Right cardiac atrium (tissue), 5 donors: ENCODE measurements around the gene CAMSAP1. TPM values are rescaled to one million over a fixed set of nuclear protein-coding genes. Genes with fewer than 3 reads are reported as not detected.
"Not testable (repeated sequence)": the region's sequence is repeated elsewhere in the genome, so short reads cannot be mapped to it uniquely, and the experiment has no call there.

Experiments used
- ATAC-seq, 2 donors: fragments of 200-7000 bp; cut with Tn5 transposase; one replicate each; pipeline versions ENCODE4 v1.8.0 to v1.9.1; 2020; ENCODE audit warnings: moderate library complexity in 2 of 2, mild to moderate bottlenecking in 1 of 2
- DNase-seq, 3 donors: peaks; one replicate each; pipeline ENCODE4 v3.0.0-alpha.2; 2020
- H3K27ac ChIP-seq: one replicate; pipeline ENCODE4 v1.5.1; 2013; ENCODE audit warnings: mild to moderate bottlenecking, low read length, control low read depth, moderate library complexity
- H3K27me3 ChIP-seq: one replicate; pipeline ENCODE4 v1.6.1; 2013; ENCODE audit not compliant: control insufficient read depth, insufficient read depth
- H3K4me1 ChIP-seq: one replicate; pipeline ENCODE4 v1.6.1; 2013; ENCODE audit warnings: low read length; ENCODE audit not compliant: control insufficient read depth, insufficient read depth
- H3K4me3 ChIP-seq: one replicate; pipeline ENCODE4 v1.5.1; 2013; ENCODE audit warnings: low read length, control low read depth
- H3K9me3 ChIP-seq: one replicate; pipeline ENCODE4 v1.6.1; 2013; ENCODE audit warnings: low read length; ENCODE audit not compliant: control insufficient read depth
- WGBS: extraction: QIAGEN DNeasy Blood & Tissue Kit; methylation state at CpG from one replicate; pipeline ENCODE4 v1.1.7; 2013; 5-methylcytosine and 5-hydroxymethylcytosine counted together
- intact Hi-C, 4 donors: fragments of 100-400 bp; cut with DNase I; formaldehyde crosslinking; loops; one replicate each; pipeline versions ENCODE4 v1.11.0 to v1.14.0; 2022 to 2023
- polyA plus RNA-seq: library from polyadenylated mRNA; stranded (reverse); fragments of 200-250 nt; gene quantifications from one replicate; pipeline ENCODE4 v1.2.3, GENCODE V29; 2013
- total RNA-seq, 4 donors: library from RNA; stranded (reverse); fragmentation: NEBNext Ultra II Directional; extraction: Animal tissue kit (Norgen Biotek cat#: 25700); gene quantifications; one replicate each; pipeline ENCODE4 v1.2.1, GENCODE V29; 2021
- donor health status: healthy with polysubstance abuse.
- donor health status: DM: no; HTN: yes; CAD: no.
- donor health status: DM: no; HTN: no; CAD: no.
- donor health status: DM: no; HTN: yes; CAD: no; lungs with severe emphysema.
- donor health status: DM: yes; HTN: yes; CAD: no.

Gene CAMSAP1
- total and polyA plus RNA-seq, 5 donors: 10.0 to 22.8 (median 18.2) TPM

DNA sequence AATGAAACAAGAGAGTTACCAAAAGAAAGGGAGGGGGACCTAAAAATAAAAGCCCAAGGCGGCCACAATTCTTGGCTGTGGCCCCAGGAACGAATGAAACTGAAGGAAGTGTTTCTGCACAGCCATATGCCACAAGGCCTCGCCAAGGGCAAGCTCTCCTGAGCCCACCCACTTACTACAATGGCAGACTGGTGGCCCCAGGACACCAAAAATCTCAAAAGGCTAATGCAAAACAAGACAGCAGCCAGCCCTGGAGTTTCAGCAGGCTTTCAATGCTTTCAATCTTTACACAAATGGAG, 4.0 kb downstream of the CAMSAP1 start:
- Histone ChIP-seq H3K4me1 (peaks cover 7% of the 10 kb centered on the region), H3K27me3 (no peaks in the 10 kb centered on the region), H3K9me3 (no peaks in the 10 kb centered on the region), H3K4me3 (no peak overlapping the region), H3K27ac (no peak overlapping the region)
- no peak for DNase-seq
- ATAC-seq: no peak
- 42% methylated on average over 3 of the region's 3 CpGs for WGBS
- intact Hi-C loops: no loop called here

- 89% methylated on average over 12 of the region's 12 CpGs for WGBS
- no peak overlapping the region for H3K27ac ChIP-seq
- peaks cover 7% of the 10 kb centered on the region for H3K4me1 ChIP-seq
- H3K27me3 ChIP-seq: no peaks in the 10 kb centered on the region
- intact Hi-C loops: no loop called here
- ATAC-seq (no peak), DNase-seq (no peak)
- no peaks in the 10 kb centered on the region for H3K9me3 ChIP-seq
- H3K4me3 ChIP-seq: no peak overlapping the region
Measured at GRCh38 chr9:135902655-135903357, 4.5 kb downstream of the CAMSAP1 start.

DNA sequence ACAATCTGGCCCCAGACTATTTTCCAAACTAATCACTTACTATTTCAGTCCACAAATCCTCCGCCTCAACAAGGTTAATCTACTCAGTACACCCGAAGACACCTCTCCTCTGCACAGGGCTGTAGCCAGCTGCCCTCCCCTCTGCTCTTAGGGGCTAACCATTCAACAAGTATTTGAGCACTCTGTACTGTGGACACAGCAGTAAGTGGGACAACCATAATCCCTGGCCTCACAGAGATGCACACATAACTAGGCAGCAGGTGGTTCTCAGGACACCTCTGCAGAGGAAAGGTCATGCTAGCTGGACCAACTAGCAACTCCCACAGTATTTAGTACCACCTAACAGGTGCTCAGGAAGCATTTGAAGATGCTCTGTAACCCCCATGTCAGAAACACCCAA, 5.5 kb downstream of the CAMSAP1 start:
- Histone ChIP-seq H3K27me3 (no peaks in the 10 kb centered on the region), H3K27ac (no peak overlapping the region), H3K4me1 (peaks cover 7% of the 10 kb centered on the region), H3K9me3 (no peaks in the 10 kb centered on the region), H3K4me3 (no peak overlapping the region)
- no peak for ATAC-seq
- 86% methylated on average over 2 of the region's 2 CpGs for WGBS
- no peak for DNase-seq
- intact Hi-C loops: no loop called here

GRCh38 chr9:135901031-135901758, 6.2 kb downstream of the CAMSAP1 start:
- WGBS: 95% methylated on average over 9 of the region's 9 CpGs
- peaks cover 7% of the 10 kb centered on the region for H3K4me1 ChIP-seq
- no peak for DNase-seq
- ATAC-seq: no peak
- no peak overlapping the region for H3K4me3 ChIP-seq
- no peaks in the 10 kb centered on the region for H3K27me3 ChIP-seq
- no peaks in the 10 kb centered on the region for H3K9me3 ChIP-seq
- no peak overlapping the region for H3K27ac ChIP-seq
- intact Hi-C loops: no loop called here

- Histone ChIP-seq H3K4me3 (no peak overlapping the region), H3K27me3 (no peaks in the 10 kb centered on the region), H3K9me3 (no peaks in the 10 kb centered on the region), H3K4me1 (peaks cover 5% of the 10 kb centered on the region), H3K27ac (no peak overlapping the region)
- ATAC-seq: no peak
- DNase-seq: no peak
- 82% methylated on average over 11 of the region's 11 CpGs for WGBS
- intact Hi-C loops: no loop called here
Measured at GRCh38 chr9:135898634-135899407, 8.5 kb downstream of the CAMSAP1 start.

DNA sequence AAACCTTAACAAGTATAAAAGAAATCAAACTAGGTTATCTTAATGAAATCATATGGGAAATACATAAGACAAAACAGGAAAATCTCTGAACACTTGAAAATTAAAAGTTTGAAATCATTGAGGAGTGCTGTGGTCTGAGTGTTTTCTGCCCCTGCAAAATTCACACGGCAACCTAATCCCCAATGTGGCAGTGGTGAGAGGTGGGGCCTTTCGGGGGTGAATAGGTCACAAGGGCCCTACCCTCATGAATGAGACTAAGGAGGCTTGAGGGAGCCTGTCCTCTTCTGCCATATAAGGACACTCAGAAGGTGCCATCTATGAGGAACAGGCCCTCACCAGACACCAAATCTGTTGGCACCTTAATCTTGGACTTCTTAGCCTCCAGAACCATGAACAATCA, 10.7 kb downstream of the CAMSAP1 start:
- 96% methylated on average over 2 of the region's 2 CpGs for WGBS
- no peaks in the 10 kb centered on the region for H3K9me3 ChIP-seq
- no peak for ATAC-seq
- no peaks in the 10 kb centered on the region for H3K4me1 ChIP-seq
- no peak for DNase-seq
- H3K4me3 ChIP-seq: no peak overlapping the region
- H3K27ac ChIP-seq: no peak overlapping the region
- no peaks in the 10 kb centered on the region for H3K27me3 ChIP-seq
- intact Hi-C loops: no loop called here

GRCh38 chr9:135896205-135896604, 11.1 kb downstream of the CAMSAP1 start:
- H3K27ac ChIP-seq: no peak overlapping the region
- no peak for DNase-seq
- no peak overlapping the region for H3K4me3 ChIP-seq
- WGBS: 89% methylated on average over 3 of the region's 3 CpGs
- H3K27me3 ChIP-seq: no peaks in the 10 kb centered on the region
- H3K9me3 ChIP-seq: no peaks in the 10 kb centered on the region
- H3K4me1 ChIP-seq: peaks cover 1% of the 10 kb centered on the region
- intact Hi-C loops: no loop called here
- ATAC-seq: no peak

GRCh38 chr9:135895202-135895848, 12.0 kb downstream of the CAMSAP1 start:
- no peak for ATAC-seq
- H3K4me1 ChIP-seq: peaks cover 9% of the 10 kb centered on the region
- 89% methylated on average over 4 of the region's 4 CpGs for WGBS
- no peaks in the 10 kb centered on the region for H3K9me3 ChIP-seq
- H3K27me3 ChIP-seq: no peaks in the 10 kb centered on the region
- intact Hi-C loops: no loop called here
- no peak overlapping the region for H3K4me3 ChIP-seq
- no peak overlapping the region for H3K27ac ChIP-seq
- no peak for DNase-seq

DNA sequence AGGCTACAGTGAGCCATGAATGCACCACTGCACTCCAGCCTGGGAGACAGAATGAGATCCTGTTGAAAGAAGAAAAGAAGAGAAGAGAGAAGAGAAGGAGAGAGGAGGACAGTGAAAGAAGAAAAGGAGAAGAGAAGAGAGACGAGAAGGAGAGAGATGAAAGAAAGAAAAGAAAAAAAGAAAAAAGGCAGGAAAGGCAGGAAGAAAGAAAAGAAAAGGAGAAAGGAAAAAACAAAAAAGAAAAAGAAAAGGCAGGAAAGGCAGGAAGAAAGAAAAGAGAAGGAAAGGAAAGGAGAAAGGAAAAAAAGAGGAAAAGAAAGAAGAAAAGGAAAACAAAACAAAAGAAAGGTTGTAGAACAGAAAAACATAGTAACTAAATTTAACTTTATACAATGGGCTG, 14.2 kb downstream of the CAMSAP1 start:
- DNase-seq (no peak), ATAC-seq (no peak)
- Histone ChIP-seq H3K4me1 (peaks cover 16% of the 10 kb centered on the region), H3K9me3 (no peaks in the 10 kb centered on the region), H3K27me3 (no peaks in the 10 kb centered on the region), H3K27ac (no peak overlapping the region), H3K4me3 (no peak overlapping the region)
- intact Hi-C loops: no loop called here
- WGBS: 67% methylated on average over 1 of the region's 1 CpG

GRCh38 chr9:135892327-135892726, 15.0 kb downstream of the CAMSAP1 start:
- H3K4me3 ChIP-seq, ATAC-seq, H3K27ac ChIP-seq, DNase-seq, H3K27me3 ChIP-seq, H3K9me3 ChIP-seq, intact Hi-C loops: not testable (repeated sequence)
- WGBS: 96% methylated on average over 6 of the region's 6 CpGs
- H3K4me1 ChIP-seq: peaks cover 24% of the 10 kb centered on the region
